RWPE2 (cell line): ENCODE data around the gene IKZF5.

Experiments
- ATAC-seq: fragments of 200-7000 bp; cut with Tn5 transposase; 3 replicates; pipeline ENCODE4 v1.9.1; 2021; ENCODE audit warnings: low read depth
- DNase-seq: peaks from one replicate; pipeline ENCODE4 v3.0.0-alpha.2; 2020; ENCODE audit warnings: low spot score
- H3K27ac ChIP-seq: fragments of 450-650 bp; 2 replicates; pipeline ENCODE4 v1.5.1; 2017; ENCODE audit warnings: mild to moderate bottlenecking; ENCODE audit not compliant: poor library complexity, severe bottlenecking
- H3K27me3 ChIP-seq: fragments of 250-450 bp; sonication (Bioruptor Pico); 2 replicates; pipeline ENCODE4 v1.5.1; 2021; ENCODE audit warnings: mild to moderate bottlenecking, moderate library complexity; ENCODE audit not compliant: insufficient read depth, poor library complexity, severe bottlenecking
- H3K36me3 ChIP-seq: fragments of 250-450 bp; sonication (Bioruptor Pico); 2 replicates; pipeline ENCODE4 v1.5.1; 2020; ENCODE audit warnings: low read depth, mild to moderate bottlenecking, moderate library complexity
- H3K4me1 ChIP-seq: fragments of 250-450 bp; sonication (Bioruptor Pico); 2 replicates; pipeline ENCODE4 v1.5.1; 2021; ENCODE audit warnings: mild to moderate bottlenecking, moderate library complexity; ENCODE audit not compliant: insufficient read depth, poor library complexity, severe bottlenecking
- H3K4me3 ChIP-seq: fragments of 250-450 bp; sonication (Bioruptor Pico); 2 replicates; pipeline ENCODE4 v1.5.1; 2021; ENCODE audit warnings: mild to moderate bottlenecking, moderate library complexity; ENCODE audit not compliant: severe bottlenecking
- H3K9me3 ChIP-seq: fragments of 250-450 bp; sonication (Bioruptor Pico); 2 replicates; pipeline ENCODE4 v1.5.1; 2021; ENCODE audit warnings: mild to moderate bottlenecking, moderate library complexity; ENCODE audit not compliant: severe bottlenecking
- TF ChIP-seq, protein P1 (sequence below): fragments of 450-650 bp; IDR thresholded peaks from one replicate; pipeline ENCODE4 v1.5.1; 2017; ENCODE audit warnings: mild to moderate bottlenecking, moderate library complexity; ENCODE audit not compliant: poor library complexity, severe bottlenecking

The IKZF5 gene, protein sequence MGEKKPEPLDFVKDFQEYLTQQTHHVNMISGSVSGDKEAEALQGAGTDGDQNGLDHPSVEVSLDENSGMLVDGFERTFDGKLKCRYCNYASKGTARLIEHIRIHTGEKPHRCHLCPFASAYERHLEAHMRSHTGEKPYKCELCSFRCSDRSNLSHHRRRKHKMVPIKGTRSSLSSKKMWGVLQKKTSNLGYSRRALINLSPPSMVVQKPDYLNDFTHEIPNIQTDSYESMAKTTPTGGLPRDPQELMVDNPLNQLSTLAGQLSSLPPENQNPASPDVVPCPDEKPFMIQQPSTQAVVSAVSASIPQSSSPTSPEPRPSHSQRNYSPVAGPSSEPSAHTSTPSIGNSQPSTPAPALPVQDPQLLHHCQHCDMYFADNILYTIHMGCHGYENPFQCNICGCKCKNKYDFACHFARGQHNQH

DNA sequence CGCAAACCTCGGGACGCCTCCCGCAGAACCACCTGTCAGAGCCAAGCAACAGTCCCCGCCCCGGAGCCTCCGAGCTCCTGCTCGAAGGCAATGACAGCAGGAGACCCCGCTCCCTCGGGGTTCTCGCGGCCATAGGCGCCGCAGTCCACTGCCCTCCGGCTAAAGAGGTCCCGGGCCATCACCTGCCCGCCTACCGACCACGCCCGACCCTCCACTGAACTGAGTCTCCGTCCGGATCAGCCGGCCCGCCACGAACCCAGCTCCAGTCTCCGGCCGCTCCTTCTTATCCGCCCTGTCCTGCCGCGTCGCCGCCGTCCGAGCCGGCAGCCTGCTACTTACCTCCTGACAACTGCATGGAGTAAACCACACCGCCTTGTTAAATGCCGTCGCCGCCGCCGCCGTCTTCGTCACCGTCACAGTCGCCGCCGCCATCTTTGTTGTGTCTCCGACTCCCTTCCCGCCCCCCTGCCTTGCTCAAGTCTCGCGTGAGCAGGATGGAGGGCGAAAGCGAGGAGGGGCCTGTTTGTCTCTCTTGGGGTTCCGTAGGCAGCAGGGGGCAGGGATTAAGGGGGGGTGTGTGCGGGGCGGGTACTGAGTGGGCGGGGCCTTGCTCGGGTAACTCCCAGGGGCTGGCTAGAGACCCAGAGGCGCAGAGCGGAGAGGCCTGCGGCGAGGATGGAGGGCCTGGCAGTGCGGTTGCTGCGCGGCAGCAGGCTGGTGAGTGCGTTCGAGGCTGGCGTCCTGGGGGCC is at the start of gene IKZF5, which contains the start of gene ACADSB:
TSS of gene IKZF5 (minus strand) at position 441 of the 750 bp plus-strand sequence. CDS start 10,170 bp downstream, outside the sequence.
TSS of gene ACADSB (plus strand) at position 652 of the 750 bp plus-strand sequence. CDS start at position 676, 24 bp downstream.
- Histone ChIP-seq H3K4me1 (peaks cover 2% of the 10 kb centered on the region), H3K4me3 (peak within 1 kb of the TSS; percentile 90), H3K27me3 (no peaks in the 10 kb centered on the region), H3K9me3 (no peaks in the 10 kb centered on the region), H3K27ac (peak within 1 kb of the TSS; percentile 12), H3K36me3 (no peaks in the 10 kb centered on the region)
- ATAC-seq (peak; percentile 89), DNase-seq (peak; percentile 94)
- TF ChIP-seq, protein P1, sequence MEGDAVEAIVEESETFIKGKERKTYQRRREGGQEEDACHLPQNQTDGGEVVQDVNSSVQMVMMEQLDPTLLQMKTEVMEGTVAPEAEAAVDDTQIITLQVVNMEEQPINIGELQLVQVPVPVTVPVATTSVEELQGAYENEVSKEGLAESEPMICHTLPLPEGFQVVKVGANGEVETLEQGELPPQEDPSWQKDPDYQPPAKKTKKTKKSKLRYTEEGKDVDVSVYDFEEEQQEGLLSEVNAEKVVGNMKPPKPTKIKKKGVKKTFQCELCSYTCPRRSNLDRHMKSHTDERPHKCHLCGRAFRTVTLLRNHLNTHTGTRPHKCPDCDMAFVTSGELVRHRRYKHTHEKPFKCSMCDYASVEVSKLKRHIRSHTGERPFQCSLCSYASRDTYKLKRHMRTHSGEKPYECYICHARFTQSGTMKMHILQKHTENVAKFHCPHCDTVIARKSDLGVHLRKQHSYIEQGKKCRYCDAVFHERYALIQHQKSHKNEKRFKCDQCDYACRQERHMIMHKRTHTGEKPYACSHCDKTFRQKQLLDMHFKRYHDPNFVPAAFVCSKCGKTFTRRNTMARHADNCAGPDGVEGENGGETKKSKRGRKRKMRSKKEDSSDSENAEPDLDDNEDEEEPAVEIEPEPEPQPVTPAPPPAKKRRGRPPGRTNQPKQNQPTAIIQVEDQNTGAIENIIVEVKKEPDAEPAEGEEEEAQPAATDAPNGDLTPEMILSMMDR: no peak

DNA sequence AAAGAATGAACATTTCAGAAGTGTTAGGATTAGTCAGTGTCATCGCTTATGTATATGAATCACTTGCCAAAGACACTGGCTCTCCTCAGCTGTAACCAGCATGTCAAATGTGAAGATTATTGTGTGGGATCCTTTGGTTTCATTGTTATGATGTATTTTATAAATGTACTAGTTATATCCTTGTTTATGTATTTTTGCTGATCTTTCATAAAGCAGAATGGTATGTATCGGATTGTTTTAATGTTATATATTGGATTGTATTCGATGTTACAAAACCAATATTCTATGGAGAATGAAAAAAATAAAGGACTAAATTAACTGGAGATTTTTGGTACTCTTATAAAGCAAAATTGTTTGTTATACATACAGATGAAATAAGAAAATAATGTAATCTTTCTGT is 49.4 kb upstream of the IKZF5 start:
- ATAC-seq: no peak
- Histone ChIP-seq H3K36me3 (no peaks in the 10 kb centered on the region), H3K9me3 (no peaks in the 10 kb centered on the region), H3K4me3 (no peak overlapping the region), H3K27ac (no peak overlapping the region), H3K27me3 (no peaks in the 10 kb centered on the region), H3K4me1 (no peaks in the 10 kb centered on the region)
- DNase-seq: no peak
- TF ChIP-seq, protein P1: no peak

DNA sequence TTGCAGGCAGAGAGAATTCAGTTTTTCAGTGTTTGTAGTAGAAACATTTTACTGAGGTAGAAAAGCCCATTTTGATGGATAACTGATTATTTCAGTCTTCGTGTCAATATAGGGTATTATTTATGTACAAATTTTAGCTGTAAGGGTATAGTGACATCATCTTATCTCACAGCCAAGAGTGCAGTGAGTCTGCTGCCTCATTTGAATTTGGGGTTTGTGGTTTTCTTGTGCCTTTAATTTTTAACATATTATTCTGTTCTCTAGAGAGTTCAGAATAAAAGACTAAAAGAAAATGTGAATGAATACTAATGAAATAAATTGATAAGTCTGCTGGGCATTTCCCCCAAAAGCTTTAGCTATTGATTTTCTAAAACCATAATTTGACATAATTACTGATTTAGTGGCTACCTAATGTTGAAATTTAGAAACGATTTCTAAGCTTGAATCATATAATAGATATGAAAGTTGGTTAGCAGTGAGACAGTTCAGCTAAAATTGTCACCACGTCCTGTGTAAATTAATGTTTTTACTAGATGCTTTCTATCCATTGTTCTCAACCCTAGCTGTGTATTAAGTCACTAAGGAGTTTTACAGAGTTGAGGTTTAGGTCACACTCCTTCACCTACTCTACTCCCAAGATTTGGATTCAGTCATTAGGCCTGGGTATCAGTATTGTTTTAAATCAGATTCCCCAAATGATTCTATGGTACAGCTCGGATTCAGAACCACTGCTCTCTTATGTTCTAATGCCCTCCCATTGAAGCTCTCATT is 37.6 kb upstream of the IKZF5 start:
- Histone ChIP-seq H3K27ac (no peak overlapping the region), H3K9me3 (no peaks in the 10 kb centered on the region), H3K4me3 (no peak overlapping the region), H3K36me3 (no peaks in the 10 kb centered on the region), H3K4me1 (no peaks in the 10 kb centered on the region), H3K27me3 (no peaks in the 10 kb centered on the region)
- no peak for DNase-seq
- no peak for ATAC-seq
- TF ChIP-seq, protein P1: no peak

DNA sequence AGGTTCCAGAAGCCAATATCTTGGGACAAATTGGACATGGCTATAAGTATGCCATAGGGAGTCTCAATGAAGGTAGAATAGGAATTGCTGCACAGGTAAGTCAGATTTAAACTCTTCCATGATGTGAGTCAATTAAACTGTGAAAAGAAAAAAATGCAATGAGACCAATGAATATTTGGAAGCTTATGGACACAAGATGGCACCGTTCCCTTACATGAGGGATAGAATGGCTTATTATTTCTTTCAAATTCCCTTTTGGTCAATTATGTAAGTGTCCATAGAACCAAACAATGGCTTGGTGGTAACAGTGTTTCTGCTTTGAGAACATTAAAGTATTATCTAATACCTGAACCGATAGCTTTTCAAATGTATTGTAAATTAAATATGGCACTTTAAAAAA is 35.8 kb upstream of the IKZF5 start:
- no peak overlapping the region for H3K27ac ChIP-seq
- no peaks in the 10 kb centered on the region for H3K9me3 ChIP-seq
- no peaks in the 10 kb centered on the region for H3K4me1 ChIP-seq
- ATAC-seq: no peak
- H3K36me3 ChIP-seq: no peaks in the 10 kb centered on the region
- TF ChIP-seq, protein P1: peak; percentile 13
- no peaks in the 10 kb centered on the region for H3K27me3 ChIP-seq
- H3K4me3 ChIP-seq: no peak overlapping the region
- DNase-seq: no peak
